Central memory CD8-positive, alpha-beta T cell (primary cell): ENCODE measurements around the gene GBX1.

ENCODE experiments used
- ATAC-seq: fragments of 150-1000 bp; cut with Tn5 transposase; replicated peaks from 2 replicates; pipeline ENCODE4 v1.10.0; 2022; ENCODE audit warnings: mild to moderate bottlenecking, moderate FRiP score, moderate number of reproducible peaks; ENCODE audit not compliant: poor library complexity, severe bottlenecking; ENCODE audit errors: extremely low read depth
- DNase-seq, 2 donors: peaks; one replicate each; pipeline ENCODE4 v3.0.0; 2021; ENCODE audit warnings: low spot score in 2 of 2
- H3K27ac Mint-ChIP-seq: one replicate; pipeline ENCODE4 v1.8.0; 2022; ENCODE audit warnings: low read depth, mild to moderate bottlenecking, moderate library complexity, mixed read lengths
- H3K27me3 Mint-ChIP-seq: one replicate; pipeline ENCODE4 v1.8.0; 2022; ENCODE audit warnings: mixed read lengths
- H3K36me3 Mint-ChIP-seq: one replicate; pipeline ENCODE4 v1.8.0; 2022; ENCODE audit warnings: mild to moderate bottlenecking, moderate library complexity, mixed read lengths; ENCODE audit not compliant: insufficient read depth
- H3K4me1 Mint-ChIP-seq: one replicate; pipeline ENCODE4 v1.8.0; 2022; ENCODE audit warnings: mixed read lengths
- H3K4me3 Mint-ChIP-seq: one replicate; pipeline ENCODE4 v1.8.0; 2022; ENCODE audit warnings: mild to moderate bottlenecking, moderate library complexity, mixed read lengths
- H3K9me3 Mint-ChIP-seq: one replicate; pipeline ENCODE4 v1.8.0; 2022; ENCODE audit warnings: mixed read lengths

The GBX1 gene

GRCh38 chr7:151167197-151167961, at the start of gene GBX1:
Gene GBX1 (minus strand): TSS chr7:151167694. CDS start chr7:151167548, 146 bp downstream.
- no peak for DNase-seq
- peaks cover 5% of the 10 kb centered on the region for H3K36me3 Mint-ChIP-seq
- no peak within 1 kb of the TSS for H3K27ac Mint-ChIP-seq
- peaks cover 10% of the 10 kb centered on the region for H3K4me1 Mint-ChIP-seq
- H3K27me3 Mint-ChIP-seq = peaks cover 43% of the 10 kb centered on the region
- peak; percentile 64 for ATAC-seq
- peak within 1 kb of the TSS; percentile 67 for H3K4me3 Mint-ChIP-seq
- H3K9me3 Mint-ChIP-seq = no peaks in the 10 kb centered on the region

GRCh38 chr7:151215396-151215795, 47.9 kb upstream of the GBX1 start:
- no peak overlapping the region for H3K4me3 Mint-ChIP-seq
- no peak overlapping the region for H3K27ac Mint-ChIP-seq
- DNase-seq (no peak), ATAC-seq (no peak)
- peaks cover 54% of the 10 kb centered on the region for H3K36me3 Mint-ChIP-seq
- no peaks in the 10 kb centered on the region for H3K27me3 Mint-ChIP-seq
- no peaks in the 10 kb centered on the region for H3K9me3 Mint-ChIP-seq
- no peaks in the 10 kb centered on the region for H3K4me1 Mint-ChIP-seq

GRCh38 chr7:151213826-151214225, 46.3 kb upstream of the GBX1 start:
- DNase-seq (no peak), ATAC-seq (no peak)
- H3K27ac Mint-ChIP-seq = no peak overlapping the region
- no peaks in the 10 kb centered on the region for H3K9me3 Mint-ChIP-seq
- peaks cover 43% of the 10 kb centered on the region for H3K36me3 Mint-ChIP-seq
- H3K4me1 Mint-ChIP-seq = no peaks in the 10 kb centered on the region
- no peaks in the 10 kb centered on the region for H3K27me3 Mint-ChIP-seq
- H3K4me3 Mint-ChIP-seq = no peak overlapping the region

- peaks cover 4% of the 10 kb centered on the region for H3K4me1 Mint-ChIP-seq
- H3K36me3 Mint-ChIP-seq = peaks cover 31% of the 10 kb centered on the region
- ATAC-seq (no peak), DNase-seq (no peak)
- no peak overlapping the region for H3K27ac Mint-ChIP-seq
- no peaks in the 10 kb centered on the region for H3K9me3 Mint-ChIP-seq
- H3K4me3 Mint-ChIP-seq = no peak overlapping the region
- no peaks in the 10 kb centered on the region for H3K27me3 Mint-ChIP-seq
These were observed 45.1 kb upstream of the GBX1 start for GRCh38 chr7:151212626-151213025.

GRCh38 chr7:151211155-151211772, 43.8 kb upstream of the GBX1 start:
- Mint-ChIP-seq H3K4me3 (no peak overlapping the region), H3K9me3 (no peaks in the 10 kb centered on the region), H3K36me3 (peaks cover 24% of the 10 kb centered on the region), H3K27ac (no peak overlapping the region), H3K4me1 (peaks cover 17% of the 10 kb centered on the region), H3K27me3 (no peaks in the 10 kb centered on the region)
- ATAC-seq (no peak), DNase-seq (no peak)

- Mint-ChIP-seq H3K36me3 (peaks cover 19% of the 10 kb centered on the region), H3K4me3 (no peak within 1 kb of the TSS), H3K9me3 (no peaks in the 10 kb centered on the region), H3K27ac (no peak within 1 kb of the TSS), H3K27me3 (peaks cover 3% of the 10 kb centered on the region), H3K4me1 (peaks cover 22% of the 10 kb centered on the region)
- no peak for DNase-seq
- no peak for ATAC-seq
These were observed 42.8 kb upstream of the GBX1 start, which contains the start of gene H2BK1 for GRCh38 chr7:151210087-151210854. Gene H2BK1 (minus strand): TSS chr7:151210488. CDS start chr7:151210318, 170 bp downstream.

GRCh38 chr7:151209588-151209987, 42.1 kb upstream of the GBX1 start:
- DNase-seq (no peak), ATAC-seq (no peak)
- Mint-ChIP-seq H3K4me3 (no peak overlapping the region), H3K4me1 (peaks cover 27% of the 10 kb centered on the region), H3K36me3 (peaks cover 12% of the 10 kb centered on the region), H3K9me3 (no peaks in the 10 kb centered on the region), H3K27ac (no peak overlapping the region), H3K27me3 (peaks cover 9% of the 10 kb centered on the region)

GRCh38 chr7:151208253-151208862, 40.9 kb upstream of the GBX1 start:
- Mint-ChIP-seq H3K27ac (no peak overlapping the region), H3K36me3 (peaks cover 8% of the 10 kb centered on the region), H3K27me3 (peaks cover 20% of the 10 kb centered on the region), H3K9me3 (no peaks in the 10 kb centered on the region), H3K4me1 (peaks cover 30% of the 10 kb centered on the region), H3K4me3 (no peak overlapping the region)
- ATAC-seq = no peak
- no peak for DNase-seq

GRCh38 chr7:151207804-151208203, 40.3 kb upstream of the GBX1 start:
- no peak overlapping the region for H3K4me3 Mint-ChIP-seq
- H3K27me3 Mint-ChIP-seq = peaks cover 25% of the 10 kb centered on the region
- DNase-seq (no peak), ATAC-seq (no peak)
- H3K4me1 Mint-ChIP-seq = peaks cover 30% of the 10 kb centered on the region
- no peak overlapping the region for H3K27ac Mint-ChIP-seq
- peaks cover 5% of the 10 kb centered on the region for H3K36me3 Mint-ChIP-seq
- H3K9me3 Mint-ChIP-seq = no peaks in the 10 kb centered on the region

GRCh38 chr7:151207315-151207714, 39.8 kb upstream of the GBX1 start:
- no peak for DNase-seq

GRCh38 chr7:151206914-151207313, 39.4 kb upstream of the GBX1 start:
- no peaks in the 10 kb centered on the region for H3K9me3 Mint-ChIP-seq
- H3K4me1 Mint-ChIP-seq = peaks cover 30% of the 10 kb centered on the region
- peaks cover 27% of the 10 kb centered on the region for H3K27me3 Mint-ChIP-seq
- peak overlapping the region; percentile 41 for H3K4me3 Mint-ChIP-seq
- DNase-seq = no peak
- ATAC-seq = peak; percentile 74
- peaks cover 2% of the 10 kb centered on the region for H3K36me3 Mint-ChIP-seq
- no peak overlapping the region for H3K27ac Mint-ChIP-seq

More at GRCh38 chr7:151207315-151207714, 39.8 kb upstream of the GBX1 start:
- Mint-ChIP-seq H3K36me3 (peaks cover 2% of the 10 kb centered on the region), H3K4me3 (peak overlapping the region; percentile 41), H3K27me3 (peaks cover 27% of the 10 kb centered on the region), H3K4me1 (peaks cover 30% of the 10 kb centered on the region), H3K9me3 (no peaks in the 10 kb centered on the region), H3K27ac (no peak overlapping the region)
- peak; percentile 61 for ATAC-seq

- Mint-ChIP-seq H3K4me3 (peak overlapping the region; percentile 10), H3K27me3 (peaks cover 38% of the 10 kb centered on the region), H3K36me3 (peaks cover 2% of the 10 kb centered on the region), H3K9me3 (no peaks in the 10 kb centered on the region), H3K27ac (no peak overlapping the region), H3K4me1 (peaks cover 30% of the 10 kb centered on the region)
- DNase-seq = no peak
- ATAC-seq = no peak
These were observed 38.2 kb upstream of the GBX1 start for GRCh38 chr7:151205730-151206129.
